Right ventricle myocardium superior (tissue), 1 donor: Measurements from ENCODE around the gene HAPSTR1. TPM values are rescaled to one million over a fixed set of nuclear protein-coding genes. Genes with fewer than 3 reads are reported as not detected.
"Not testable (repeated sequence)": the region's sequence is repeated elsewhere in the genome, so short reads cannot be mapped to it uniquely, and the experiment has no call there.

Source experiments
- ATAC-seq: fragments of 200-7000 bp; cut with Tn5 transposase; one replicate; pipeline ENCODE4 v1.9.1; 2020; ENCODE audit warnings: mild to moderate bottlenecking; ENCODE audit not compliant: poor library complexity
- DNase-seq: peaks from one replicate; pipeline ENCODE4 v3.0.0-alpha.2; 2020
- intact Hi-C: fragments of 100-400 bp; cut with DNase I; formaldehyde crosslinking; loops from one replicate; pipeline ENCODE4 v1.11.2; 2022
- long read RNA-seq: library from polyadenylated mRNA; unstranded; transcript quantifications from one replicate; pipeline ENCODE4 v2.0.0, GENCODE V29; 2021
- total RNA-seq: library from RNA; stranded (reverse); fragmentation: NEBNext Ultra II Directional; extraction: Animal tissue kit (Norgen Biotek cat#: 25700); gene quantifications from one replicate; pipeline ENCODE4 v1.2.1, GENCODE V29; 2021
- donor health status: DM: no; HTN: yes; CAD: no; lungs with severe emphysema.

HAPSTR1 gene, protein sequence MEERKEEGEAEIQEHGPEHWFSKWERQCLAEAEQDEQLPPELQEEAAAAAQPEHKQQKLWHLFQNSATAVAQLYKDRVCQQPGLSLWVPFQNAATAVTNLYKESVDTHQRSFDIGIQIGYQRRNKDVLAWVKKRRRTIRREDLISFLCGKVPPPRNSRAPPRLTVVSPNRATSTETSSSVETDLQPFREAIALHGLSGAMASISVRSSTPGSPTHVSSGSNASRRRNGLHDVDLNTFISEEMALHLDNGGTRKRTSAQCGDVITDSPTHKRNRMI
- 51.7 TPM for total RNA-seq
- long read RNA-seq, full-length matches to known transcripts = 142 of 147 reads
- long read RNA-seq, partial matches to known transcripts = 2 of 147 reads
- long read RNA-seq, other reads (novel, unspliced or antisense) = 3 of 147 reads

DNA sequence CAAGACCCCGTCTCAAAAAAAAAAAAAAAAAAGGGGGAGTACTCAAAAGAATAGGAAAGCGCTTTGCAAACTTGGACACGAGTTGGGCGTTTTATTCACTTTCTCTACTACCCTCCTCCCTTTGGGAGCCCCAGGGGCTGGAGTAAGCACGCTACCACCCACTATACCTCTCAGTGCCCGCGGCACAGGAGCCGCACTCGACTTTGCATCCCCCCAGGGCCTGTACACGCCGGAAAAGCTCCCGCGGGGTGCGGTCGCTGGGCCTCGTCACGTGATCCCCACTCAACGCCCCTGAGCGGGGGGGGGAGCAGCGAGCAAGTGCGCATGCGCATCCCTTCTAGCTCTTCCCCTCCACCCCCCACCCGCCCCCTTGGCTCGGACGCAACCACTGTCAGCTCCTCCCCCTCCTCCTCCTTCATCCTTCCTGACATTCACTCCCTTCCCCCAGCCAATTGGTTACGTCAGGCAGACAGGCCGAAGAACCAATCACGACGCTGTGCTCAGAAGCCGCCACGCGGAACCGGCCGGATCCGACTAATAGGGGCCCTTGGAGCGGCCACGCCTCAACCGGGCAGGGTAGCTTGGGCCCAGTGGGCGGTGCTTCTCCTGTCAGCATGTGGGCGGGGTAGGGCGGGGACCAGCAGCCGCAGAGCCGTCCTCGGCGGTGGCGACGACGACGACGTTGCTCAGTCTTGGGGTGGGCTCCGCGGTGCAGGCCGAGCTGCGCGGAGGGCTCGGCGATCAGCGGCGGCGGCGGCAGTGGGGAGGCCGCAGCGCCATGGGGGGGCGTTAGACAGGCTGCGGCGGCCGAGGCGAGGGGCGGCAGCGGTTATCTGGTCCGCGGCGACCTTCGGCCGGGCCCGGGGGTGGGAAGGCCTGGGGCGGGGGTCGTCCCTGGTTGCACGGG, at the start of gene HAPSTR1:
Gene HAPSTR1 (plus strand): TSS at position 685 of the 907 bp plus-strand sequence. CDS start 401 bp downstream, outside the sequence.
- DNase-seq = peak; percentile 100
- intact Hi-C loops = no loop called here
- peak; percentile 91 for ATAC-seq

DNA sequence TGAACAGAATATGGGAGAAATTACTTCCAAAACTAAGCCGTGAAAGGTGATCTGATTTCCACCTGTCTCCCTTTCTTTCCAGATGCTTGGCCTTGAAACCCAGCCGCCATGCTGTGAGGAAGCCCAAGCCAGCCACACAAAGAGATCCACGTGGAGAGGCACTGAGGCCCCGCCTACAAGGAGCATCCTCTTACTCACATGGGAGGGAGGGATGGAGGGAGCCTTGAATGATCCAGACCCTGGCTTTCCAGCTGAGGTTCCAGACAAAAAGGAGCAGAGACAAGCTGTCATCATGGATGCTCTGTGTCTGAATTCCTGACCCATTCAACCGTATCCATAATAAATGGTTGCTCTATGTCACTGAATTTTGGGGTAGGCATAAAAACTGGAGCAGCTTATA, 48.9 kb upstream of the HAPSTR1 start:
- ATAC-seq (no peak), DNase-seq (no peak)
- intact Hi-C loops = no loop called here

DNA sequence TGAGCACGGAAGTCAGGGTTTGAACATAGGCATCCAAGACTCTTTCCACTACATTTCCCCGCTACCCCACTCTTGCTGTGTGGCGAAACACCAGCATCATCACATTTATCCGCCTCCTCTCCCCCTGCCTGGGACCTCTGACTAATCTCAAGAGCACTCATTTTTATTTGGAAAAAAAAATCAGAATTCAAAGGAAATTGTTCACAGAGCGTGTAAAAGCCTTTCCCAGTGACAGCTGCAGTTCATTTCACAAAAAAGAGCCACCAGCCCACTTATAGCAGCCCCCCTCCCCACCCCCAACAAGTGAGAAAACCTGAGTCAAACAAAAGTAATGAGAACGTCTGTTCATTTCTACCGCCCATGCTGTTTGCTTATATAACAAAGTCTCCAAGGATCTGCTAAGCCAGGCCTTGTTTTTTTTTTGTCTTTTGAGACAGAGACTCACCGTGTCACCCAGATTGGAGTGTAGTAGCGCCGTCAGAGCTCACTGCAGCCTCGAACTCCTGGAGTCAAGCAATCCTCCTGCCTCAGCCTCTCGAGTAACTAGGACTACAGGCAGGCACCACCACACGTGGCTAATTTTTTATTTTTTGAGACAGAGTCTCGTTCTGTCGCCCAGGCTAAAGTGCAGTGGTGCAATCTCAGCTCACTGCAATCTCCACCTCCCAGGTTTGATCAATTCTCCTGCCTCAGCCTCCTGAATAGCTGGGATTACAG, 48.3 kb upstream of the HAPSTR1 start:
- ATAC-seq (no peak), DNase-seq (no peak)
- intact Hi-C loops = no loop called here

DNA sequence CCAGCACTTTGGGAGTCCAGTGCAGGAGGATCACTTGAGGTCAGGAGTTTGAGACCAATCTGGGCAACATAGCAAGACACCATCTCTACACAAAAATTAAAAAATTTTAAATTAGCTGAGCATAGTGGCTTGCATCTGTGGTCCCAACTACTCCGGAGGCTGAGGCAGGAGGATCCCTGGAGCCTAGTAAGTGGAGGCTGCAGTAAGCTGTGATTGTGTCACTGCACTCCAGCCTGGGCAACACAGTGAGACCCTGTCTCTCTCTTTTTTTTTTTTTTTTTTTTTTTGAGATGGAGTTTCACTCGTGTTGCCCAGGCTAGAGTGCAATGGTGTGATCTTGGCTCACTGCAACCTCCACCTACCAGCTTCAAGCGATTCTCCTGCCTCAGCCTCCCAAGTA, 45.9 kb upstream of the HAPSTR1 start:
- intact Hi-C loops, ATAC-seq, DNase-seq: not testable (repeated sequence)

DNA sequence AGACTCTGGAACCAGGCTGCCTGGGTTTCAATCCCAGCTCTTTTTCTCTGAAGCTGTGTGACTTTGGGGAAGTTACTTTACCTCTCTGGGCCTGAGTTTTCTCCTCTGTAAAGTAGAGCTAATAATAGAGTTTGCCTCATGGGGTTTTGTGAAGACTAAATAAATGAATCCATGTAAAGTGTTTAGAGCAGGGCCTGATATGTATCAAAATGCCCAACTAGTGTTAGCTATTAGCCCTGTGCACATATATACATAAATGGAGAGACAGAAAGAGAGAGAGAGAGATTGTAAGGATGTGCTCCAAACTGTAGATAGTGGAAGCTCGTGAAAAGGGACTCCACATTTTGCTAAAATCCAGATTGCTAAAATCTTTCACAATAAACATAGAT, 44.8 kb upstream of the HAPSTR1 start:
- ATAC-seq (no peak), DNase-seq (no peak)
- intact Hi-C loops = no loop called here

DNA sequence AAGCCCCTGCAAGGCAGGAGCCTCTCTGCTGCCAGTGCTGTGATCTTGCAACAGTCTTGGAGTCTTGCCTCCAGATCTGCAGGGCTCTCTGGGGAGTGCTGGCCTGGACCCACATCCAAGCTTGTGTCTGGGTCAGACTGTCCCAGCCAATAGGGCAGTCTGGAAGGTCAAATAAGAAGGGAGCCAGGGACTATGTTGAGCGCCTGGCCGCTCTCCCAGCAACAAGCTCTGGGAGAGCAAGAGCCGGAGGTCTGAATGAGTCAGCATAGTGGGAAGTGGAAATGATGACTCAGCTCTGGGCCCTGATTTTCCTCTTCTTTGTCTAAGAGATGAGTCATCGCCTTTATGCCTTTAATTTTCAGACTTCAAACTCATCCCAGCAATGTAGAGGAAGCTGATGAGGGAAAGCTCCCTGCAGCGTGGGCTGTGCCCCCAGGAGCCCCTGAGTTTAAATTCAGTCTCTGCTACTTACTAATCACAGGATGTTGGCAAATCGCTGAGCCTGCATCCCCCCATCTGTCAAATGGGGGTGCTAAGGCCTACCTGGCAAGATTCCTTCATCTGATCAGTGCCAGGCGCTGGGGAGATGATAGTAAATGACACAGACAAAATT, 43.6 kb upstream of the HAPSTR1 start:
- peak; percentile 99 for ATAC-seq
- intact Hi-C loops = no loop called here
- peak; percentile 93 for DNase-seq

DNA sequence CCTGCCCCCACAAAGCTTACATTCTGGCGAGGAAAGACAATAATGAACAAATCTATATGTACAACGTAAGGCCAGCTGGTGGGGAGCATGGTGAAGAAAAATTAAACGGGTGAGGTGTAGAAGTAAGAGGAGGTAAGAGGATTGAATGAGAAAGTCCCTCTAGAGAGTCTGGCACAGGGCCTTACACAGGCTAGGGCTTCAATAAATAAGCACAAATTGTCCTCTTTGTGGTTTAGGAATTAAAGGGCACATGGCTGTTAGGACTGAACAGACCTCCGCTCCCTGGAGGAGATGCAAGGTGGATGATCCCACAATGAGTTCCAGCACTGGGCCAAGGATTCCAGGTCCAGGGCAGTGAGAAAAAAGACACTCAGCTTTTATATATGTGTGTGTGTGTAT, 43.1 kb upstream of the HAPSTR1 start:
- intact Hi-C loops = no loop called here
- no peak for ATAC-seq
- DNase-seq = no peak

DNA sequence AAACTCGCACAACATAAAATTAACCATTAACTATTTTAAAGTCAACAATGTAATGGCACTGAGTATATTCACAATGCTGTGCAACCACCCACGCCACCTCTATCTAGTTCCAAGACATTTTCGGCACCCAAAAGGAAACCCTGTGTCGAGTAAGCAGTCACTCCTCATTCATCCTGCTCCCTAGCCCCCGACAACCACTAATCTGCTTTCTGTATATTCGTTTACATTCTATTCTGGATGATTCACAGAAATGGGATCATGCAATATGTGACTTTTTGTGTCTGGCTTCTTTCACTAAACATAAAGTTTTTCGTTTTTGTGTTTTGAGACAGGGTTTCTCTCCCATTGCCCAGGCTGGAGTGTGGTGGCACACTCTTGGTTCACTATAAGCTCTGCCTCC, 42.2 kb upstream of the HAPSTR1 start:
- intact Hi-C loops = no loop called here
- ATAC-seq (no peak), DNase-seq (no peak)

DNA sequence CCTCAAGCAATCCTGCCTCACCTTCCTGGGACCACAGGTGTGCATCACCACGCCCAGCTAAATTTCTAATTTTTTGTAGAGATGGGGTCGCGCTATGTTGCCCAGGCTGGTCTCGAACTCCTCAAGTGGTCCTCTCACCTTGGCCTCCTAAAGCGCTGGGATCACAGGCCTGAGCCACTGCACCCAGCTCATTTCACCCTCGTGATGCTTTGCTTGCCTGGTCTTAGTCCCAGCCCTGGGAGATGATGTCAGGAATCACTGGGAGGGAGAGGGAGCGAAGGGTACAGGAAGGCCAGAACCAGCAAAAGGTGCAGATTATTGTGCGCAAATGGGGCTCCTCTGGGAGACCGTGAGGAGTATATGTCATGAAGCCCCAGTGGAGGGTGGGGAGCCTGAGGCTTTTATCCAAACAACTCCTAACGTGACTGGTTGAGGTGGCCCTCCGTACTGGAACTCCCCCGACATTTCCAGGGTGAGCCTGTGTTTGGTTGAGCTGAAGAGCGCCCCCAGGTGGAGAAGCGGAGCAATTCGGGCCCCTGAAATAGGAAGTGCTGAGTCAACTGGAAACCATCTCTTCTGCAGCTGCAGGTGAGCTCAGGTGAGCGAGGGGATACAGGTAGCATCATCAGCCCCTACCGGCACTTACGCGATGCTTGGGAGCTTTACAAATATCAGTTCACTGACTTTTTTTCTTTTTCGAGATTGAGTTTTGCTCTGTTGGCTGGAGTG, 41.2 kb upstream of the HAPSTR1 start:
- DNase-seq (no peak), ATAC-seq (no peak)
- intact Hi-C loops = no loop called here

DNA sequence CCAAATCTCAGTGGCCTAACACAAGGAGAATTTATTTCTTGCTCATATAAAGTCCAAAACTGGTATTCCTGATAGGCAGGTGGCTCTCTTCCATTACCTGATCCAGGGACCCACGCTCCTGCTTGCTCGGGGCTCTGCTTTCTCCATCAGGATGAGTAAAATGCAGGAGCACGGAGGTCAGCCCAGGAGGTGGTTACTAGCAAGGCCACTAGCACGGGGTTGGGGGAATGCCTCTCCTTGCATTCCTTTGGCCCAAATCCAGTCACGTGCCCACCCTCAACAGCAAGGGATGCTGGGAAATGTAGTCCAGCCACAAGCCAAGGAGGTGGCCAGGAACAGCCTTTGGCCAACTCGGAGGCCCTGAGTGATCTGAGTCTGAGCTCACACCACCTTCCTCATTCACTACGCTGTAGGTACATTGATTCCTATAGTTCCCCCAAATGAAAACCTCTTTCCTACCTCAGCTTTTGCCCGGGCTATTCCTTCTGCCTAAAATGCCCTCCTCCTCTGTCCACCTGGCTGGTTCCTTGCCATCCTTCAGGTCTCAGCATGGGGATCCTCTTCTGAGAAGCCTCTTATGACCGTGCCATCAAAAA, 38.3 kb upstream of the HAPSTR1 start:
- intact Hi-C loops = no loop called here
- DNase-seq (peak; percentile 65), ATAC-seq (peak; percentile 81)

DNA sequence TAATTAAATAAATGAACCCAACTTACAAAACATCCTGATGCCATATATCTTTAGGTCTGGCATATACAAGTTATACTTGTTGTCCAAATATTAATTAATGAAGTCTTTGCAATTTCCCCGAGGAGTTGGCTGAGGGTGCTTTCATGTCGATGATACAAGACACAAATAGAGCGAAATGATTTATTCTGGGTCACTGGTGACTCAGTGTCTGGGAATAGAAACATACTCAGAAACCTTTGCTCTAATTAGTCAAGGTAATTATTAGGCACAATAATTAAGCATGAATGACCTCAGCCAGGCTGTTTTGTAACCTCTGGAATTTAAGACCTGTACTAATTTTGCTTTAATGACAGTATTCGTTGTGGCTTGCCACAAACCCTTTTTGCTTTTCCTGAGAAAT, 37.0 kb upstream of the HAPSTR1 start:
- peak; percentile 69 for ATAC-seq
- DNase-seq = no peak
- intact Hi-C loops = no loop called here

DNA sequence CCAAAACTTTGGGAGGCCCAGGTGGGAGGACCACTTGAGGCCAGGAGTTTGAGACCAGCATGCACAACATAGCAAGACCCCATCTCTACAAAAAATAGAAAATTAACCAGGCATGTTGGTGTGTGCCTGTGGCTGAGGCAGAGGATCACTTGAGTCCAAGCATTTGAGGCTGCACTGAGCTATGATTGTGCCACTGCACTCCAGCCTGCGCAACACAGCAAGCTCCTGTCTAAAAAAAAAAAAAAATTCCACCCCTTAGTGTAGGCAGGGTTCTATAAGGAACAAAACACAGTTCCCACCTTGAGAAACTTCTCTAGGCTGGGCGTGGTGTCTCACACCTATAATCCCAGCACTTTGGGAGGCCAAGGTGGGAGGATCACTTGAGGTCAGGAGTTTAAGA, 36.3 kb upstream of the HAPSTR1 start:
- ATAC-seq = no peak
- intact Hi-C loops = no loop called here
- DNase-seq = no peak

DNA sequence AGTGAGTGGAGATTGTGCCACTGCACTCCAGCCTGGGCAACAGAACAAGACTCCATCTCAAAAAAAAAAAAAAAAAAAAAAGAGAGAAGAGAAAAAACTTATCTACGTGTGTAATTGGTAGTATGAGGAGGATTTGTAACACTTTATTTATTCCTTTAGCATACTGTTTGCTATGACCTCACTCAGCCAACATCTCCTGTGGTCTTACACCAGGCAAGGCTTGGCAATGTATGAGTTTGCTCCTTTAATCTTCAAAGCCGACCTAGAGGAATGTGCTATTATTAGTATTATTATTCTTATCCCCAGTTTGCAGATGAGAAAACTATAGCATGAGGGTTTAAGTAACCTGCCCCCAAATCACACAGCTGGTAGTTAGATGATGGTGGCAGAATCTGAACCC, 35.8 kb upstream of the HAPSTR1 start:
- intact Hi-C loops = no loop called here
- no peak for DNase-seq
- ATAC-seq = no peak

DNA sequence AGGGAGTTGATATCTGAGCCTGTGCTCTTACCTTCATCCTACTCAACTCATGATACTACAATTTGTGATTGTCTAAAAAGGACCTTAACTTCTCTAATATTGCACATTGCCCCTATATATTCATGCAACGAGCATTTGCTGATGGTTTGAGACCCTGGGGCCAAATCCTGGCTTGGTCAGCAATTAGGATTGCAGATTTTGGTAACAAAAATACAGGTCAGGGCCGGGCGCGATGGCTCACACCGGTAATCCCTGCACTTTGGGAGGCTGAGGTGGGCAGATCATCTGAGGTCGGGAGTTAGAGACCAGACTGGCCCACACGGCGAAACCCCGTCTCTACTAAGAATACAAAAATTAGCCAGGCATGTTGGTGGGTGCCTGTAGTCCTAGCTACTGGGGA, 35.4 kb upstream of the HAPSTR1 start:
- intact Hi-C loops = no loop called here
- DNase-seq (no peak), ATAC-seq (no peak)

DNA sequence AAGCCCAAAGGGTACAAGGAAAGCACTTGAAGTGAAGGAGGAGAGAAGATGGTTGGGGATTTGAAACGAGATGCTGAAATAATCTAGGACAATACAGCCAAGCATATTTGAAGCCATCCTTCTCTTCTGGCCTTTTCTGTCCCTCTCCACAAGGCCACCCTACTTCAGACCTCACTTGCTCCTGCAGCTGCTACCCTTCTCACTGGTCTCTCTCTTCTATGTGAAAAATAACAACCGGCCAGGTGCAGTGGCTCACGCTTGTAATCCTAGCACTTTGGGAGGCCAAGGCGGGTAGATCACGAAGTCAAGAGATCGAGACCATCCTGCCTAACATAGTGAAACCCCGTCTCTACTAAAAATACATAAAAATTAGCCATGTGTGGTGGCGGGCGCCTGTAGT, 33.2 kb upstream of the HAPSTR1 start:
- DNase-seq (no peak), ATAC-seq (no peak)
- intact Hi-C loops = no loop called here

DNA sequence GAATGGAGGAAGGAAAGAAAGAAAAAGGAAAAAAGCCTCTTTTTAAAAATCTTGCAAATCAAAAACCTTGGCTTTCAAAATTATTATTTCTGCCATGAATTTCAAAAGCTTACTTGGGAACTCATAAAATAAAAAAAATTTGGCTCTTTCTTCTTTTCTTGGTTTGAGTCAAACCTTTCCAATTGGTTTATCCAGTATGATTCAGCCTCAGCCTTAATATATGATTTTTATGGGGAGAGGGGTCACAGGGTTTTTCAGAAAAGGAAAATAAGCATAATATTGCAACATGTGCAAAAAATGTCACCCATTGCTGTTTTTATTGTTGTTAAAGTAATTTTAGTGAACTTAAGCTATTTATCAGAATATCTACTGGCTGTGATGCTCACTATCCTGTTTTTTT, 31.2 kb upstream of the HAPSTR1 start:
- ATAC-seq (no peak), DNase-seq (no peak)
- intact Hi-C loops = no loop called here

DNA sequence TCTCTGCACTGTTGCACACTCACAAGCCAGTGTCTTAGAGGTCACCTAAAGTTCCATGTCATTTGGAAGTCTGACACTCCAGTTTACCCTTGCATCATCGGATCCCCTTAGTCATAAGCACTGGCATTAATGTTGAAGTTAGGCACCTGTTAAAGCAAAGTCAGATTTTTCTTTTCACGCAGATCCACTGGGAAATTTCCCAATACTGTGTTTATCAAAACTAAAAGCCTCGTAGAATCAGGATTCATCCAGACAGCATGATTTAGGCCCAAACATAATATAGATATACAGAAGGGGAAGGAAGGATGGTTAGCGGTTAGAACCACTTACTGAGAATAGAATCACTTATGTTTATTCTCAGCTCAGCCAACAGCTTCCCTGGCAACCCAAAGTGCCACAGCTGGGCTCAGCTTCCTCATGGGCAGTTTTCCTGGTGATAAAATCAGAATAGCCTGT, 30.1 kb upstream of the HAPSTR1 start:
- DNase-seq (peak; percentile 64), ATAC-seq (peak; percentile 97)
- intact Hi-C loops = no loop called here

DNA sequence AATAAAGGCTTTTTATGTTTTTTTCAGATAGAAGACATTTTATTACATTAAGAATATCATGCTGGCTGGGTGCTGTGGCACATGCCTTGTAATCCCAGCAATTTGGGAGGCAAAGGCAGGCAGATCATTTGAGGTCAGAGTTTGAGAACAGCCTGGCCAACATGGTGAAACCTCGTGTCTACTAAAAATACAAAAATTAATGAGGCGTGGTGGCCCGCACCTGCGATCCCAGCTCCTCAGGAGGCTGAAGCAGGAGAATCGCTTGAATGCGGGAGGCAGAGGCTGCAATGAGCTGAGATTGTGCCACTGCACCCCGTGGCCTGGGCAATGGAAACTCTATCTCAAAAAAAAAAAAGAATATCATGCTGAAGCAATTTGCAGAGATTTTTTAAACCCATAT, 29.1 kb upstream of the HAPSTR1 start:
- intact Hi-C loops = no loop called here
- DNase-seq (no peak), ATAC-seq (no peak)
